ENCODE measurements around the gene ECI1.

The ECI1 gene

DNA sequence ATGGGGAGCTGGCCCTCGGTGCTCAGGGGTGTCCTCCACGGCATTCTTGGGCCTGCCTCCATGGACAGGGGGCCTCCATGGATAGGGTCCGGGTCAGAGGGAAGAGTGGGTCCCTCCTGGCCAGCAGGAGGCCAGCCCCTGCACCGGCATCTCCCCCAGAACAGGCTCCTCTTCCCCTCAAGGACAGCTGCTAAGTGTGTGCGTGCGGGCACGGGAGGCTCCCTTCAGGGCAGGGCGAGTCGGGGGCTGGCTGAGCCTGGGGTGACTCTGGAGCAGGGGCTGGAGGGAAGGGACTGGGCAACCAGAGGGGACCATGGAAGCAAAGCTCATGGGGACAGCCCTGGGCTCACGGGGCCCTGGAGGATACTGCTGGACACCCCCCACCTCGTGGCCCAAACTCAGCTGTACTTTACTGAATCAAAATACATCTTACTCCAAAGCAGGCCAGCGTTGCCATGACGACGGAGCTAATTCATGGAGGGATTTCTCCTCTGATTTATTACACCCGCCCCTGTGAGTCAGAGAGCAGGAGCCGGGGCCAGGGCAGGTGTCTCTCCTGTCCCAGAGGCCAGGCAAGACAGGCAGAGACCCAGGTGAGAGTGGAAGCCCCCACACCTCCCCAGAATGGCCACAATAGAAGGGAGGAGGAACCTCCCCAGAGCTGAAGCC is 57.1 kb downstream of the ECI1 start:
- DNase-seq: no peak

- DNase-seq: no peak
Measured at GRCh38 chr16:2191446-2191706, 60.0 kb downstream of the ECI1 start.

DNA sequence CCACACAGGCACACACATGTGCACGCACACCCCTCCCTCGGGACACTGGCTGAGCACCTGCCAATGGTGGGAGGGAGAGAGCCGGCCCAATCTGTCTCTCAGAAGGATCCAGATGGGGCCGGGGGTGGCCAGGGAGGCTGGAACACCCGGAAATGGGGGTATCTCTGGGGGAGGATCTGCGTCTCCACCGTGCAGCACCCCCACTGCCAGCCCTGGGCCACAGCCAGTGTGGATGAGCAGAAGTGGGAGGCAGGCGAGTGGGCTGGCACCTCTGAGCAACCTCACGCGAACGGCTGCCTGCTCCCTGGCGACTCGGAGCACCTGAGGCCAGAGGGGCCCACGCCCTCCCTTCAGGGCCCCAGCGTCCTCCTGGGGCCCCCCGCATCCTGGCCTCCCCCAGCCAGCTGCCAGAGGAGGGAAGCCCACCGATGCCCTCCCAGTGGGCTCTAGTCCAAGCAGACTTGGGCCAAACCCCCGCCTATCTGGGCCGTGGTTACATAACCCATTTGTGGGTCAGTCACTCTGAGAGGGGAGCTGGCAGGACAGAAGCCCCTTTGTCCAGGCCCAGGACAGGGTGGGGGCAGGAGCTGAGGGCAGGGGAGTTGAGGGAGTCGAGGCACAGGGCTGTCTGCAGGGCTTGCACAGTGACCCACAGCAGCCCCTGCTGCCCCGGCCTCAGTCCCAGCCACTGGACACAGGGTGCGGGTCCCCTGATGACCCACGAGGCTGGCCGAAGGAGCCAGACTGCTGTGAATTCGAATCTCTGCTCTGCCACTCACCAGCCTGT is 60.5 kb downstream of the ECI1 start:
- no peak for DNase-seq

DNA sequence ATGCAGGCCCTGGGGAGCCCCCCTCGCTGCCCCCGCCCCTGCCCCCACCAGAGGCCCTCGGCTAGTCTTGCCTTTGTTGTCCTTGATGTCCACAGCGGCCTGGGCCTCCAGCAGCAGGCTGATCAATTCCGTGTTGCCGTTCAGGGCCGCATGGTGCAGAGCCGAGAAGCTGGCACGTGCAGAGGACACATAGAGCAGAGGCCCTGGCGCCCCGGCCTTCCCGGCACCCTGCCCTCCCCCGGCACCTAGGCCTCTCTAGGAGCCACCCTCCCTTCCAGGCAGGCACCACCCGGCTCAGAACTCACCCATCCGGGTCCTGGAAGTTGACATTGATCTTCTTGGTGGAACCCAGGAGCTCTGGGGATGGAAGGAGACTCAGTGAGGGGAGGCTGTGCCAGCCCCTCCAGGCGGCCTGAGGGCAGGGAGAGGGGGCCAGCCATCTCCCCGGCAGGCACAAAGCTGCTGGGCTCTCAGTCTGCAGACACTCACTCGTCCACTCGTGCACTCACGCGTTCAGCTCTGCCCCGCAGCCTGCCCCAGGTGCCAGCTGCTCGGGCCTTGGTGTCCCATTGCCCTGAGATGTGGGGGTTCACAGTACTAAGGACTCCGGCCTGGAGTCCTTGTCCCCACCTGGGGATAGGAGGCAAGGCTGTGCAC is 61.3 kb downstream of the ECI1 start:
- DNase-seq: no peak
